Sigmoid colon (tissue), 7 donors: Measurements from ENCODE around the gene CCR7. TPM values are rescaled to one million over a fixed set of nuclear protein-coding genes. Genes with fewer than 3 reads are reported as not detected.

Experiments
- DNase-seq: peaks from one replicate; pipeline ENCODE4 v3.0.0-alpha.2; 2019
- H3K27ac ChIP-seq, 4 donors: fragments of 200-600 bp; sonication (generic); one replicate each; pipeline ENCODE4 v1.5.1; 2016 to 2019; ENCODE audit warnings: mild to moderate bottlenecking in 1 of 4
- H3K27me3 ChIP-seq, 3 donors: fragments of 200-600 bp; sonication (generic); one replicate each; pipeline ENCODE4 v1.5.1; 2019; ENCODE audit warnings: mild to moderate bottlenecking in 1 of 3
- H3K36me3 ChIP-seq, 4 donors: fragments of 200-600 bp; sonication (generic); one replicate each; pipeline ENCODE4 v1.5.1; 2016 to 2019
- H3K4me1 ChIP-seq, 4 donors: fragments of 200-600 bp; sonication (generic); one replicate each; pipeline ENCODE4 v1.5.1; 2017 to 2019
- H3K4me3 ChIP-seq, 4 donors: fragments of 200-600 bp; sonication (generic); one replicate each; pipeline ENCODE4 v1.5.1; 2017 to 2019; ENCODE audit warnings: mild to moderate bottlenecking in 2 of 4, moderate library complexity in 1 of 4
- H3K9me3 ChIP-seq, 4 donors: fragments of 200-600 bp in 3 of 4; sonication (generic) in 3 of 4; one replicate each; pipeline versions ENCODE4 v1.5.1 to v1.6.1; 2013 to 2019
- EP300 ChIP-seq, 4 donors: sonication (generic); formaldehyde crosslinking; IDR thresholded peaks; one replicate each; pipeline ENCODE4 v1.6.1; 2017; ENCODE audit warnings: antibody characterized with exemption in 4 of 4
- POLR2A ChIP-seq, 2 donors: fragments of 450-650 bp; IDR thresholded peaks; one replicate each; pipeline ENCODE4 v1.6.1; 2016; ENCODE audit warnings: antibody characterized with exemption in 2 of 2, mild to moderate bottlenecking in 2 of 2, moderate library complexity in 2 of 2
- POLR2AphosphoS5 ChIP-seq, 4 donors: sonication (generic); formaldehyde crosslinking; IDR thresholded peaks; one replicate each; pipeline ENCODE4 v1.6.1; 2017; ENCODE audit warnings: antibody characterized with exemption in 4 of 4
- WGBS, 2 donors: extraction: QIAGEN DNeasy Blood & Tissue Kit; methylation state at CpG; one replicate each; pipeline ENCODE4 v1.1.7; 2013; 5-methylcytosine and 5-hydroxymethylcytosine counted together
- intact Hi-C: fragments of 100-400 bp; cut with DNase I; formaldehyde crosslinking; loops from one replicate; pipeline ENCODE4 v1.15.1; 2023
- polyA plus RNA-seq, 3 donors: library from polyadenylated mRNA; stranded (reverse); fragments of 200-250 nt; gene quantifications; one replicate each; pipeline ENCODE4 v1.2.3, GENCODE V29; 2013
- total RNA-seq, 4 donors: library from RNA; depleted of rRNA; stranded (reverse); fragments of >200 nt; gene quantifications; one replicate each; pipeline ENCODE4 v1.1.0, GENCODE V29; 2016
- TF ChIP-seq, protein P1 (sequence below), 4 experiments: fragments of 450-650 bp in 3 of 4; fragments of 200-600 bp in 1 of 4; IDR thresholded peaks; one replicate each; pipeline ENCODE4 v1.5.1; 2016 to 2019; ENCODE audit warnings: antibody characterized with exemption in 4 of 4, mild to moderate bottlenecking in 3 of 4, moderate library complexity in 2 of 4
- donor health status: healthy with polysubstance abuse.
- donor health status: Bipolar disorder and iron deficiency.
- donor health status: healthy.

CCR7 gene, protein sequence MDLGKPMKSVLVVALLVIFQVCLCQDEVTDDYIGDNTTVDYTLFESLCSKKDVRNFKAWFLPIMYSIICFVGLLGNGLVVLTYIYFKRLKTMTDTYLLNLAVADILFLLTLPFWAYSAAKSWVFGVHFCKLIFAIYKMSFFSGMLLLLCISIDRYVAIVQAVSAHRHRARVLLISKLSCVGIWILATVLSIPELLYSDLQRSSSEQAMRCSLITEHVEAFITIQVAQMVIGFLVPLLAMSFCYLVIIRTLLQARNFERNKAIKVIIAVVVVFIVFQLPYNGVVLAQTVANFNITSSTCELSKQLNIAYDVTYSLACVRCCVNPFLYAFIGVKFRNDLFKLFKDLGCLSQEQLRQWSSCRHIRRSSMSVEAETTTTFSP
- total RNA-seq (not detected), polyA plus RNA-seq (10 to 100 TPM in 1 of 3 donors, not detected in 2; 73.5 TPM)

DNA sequence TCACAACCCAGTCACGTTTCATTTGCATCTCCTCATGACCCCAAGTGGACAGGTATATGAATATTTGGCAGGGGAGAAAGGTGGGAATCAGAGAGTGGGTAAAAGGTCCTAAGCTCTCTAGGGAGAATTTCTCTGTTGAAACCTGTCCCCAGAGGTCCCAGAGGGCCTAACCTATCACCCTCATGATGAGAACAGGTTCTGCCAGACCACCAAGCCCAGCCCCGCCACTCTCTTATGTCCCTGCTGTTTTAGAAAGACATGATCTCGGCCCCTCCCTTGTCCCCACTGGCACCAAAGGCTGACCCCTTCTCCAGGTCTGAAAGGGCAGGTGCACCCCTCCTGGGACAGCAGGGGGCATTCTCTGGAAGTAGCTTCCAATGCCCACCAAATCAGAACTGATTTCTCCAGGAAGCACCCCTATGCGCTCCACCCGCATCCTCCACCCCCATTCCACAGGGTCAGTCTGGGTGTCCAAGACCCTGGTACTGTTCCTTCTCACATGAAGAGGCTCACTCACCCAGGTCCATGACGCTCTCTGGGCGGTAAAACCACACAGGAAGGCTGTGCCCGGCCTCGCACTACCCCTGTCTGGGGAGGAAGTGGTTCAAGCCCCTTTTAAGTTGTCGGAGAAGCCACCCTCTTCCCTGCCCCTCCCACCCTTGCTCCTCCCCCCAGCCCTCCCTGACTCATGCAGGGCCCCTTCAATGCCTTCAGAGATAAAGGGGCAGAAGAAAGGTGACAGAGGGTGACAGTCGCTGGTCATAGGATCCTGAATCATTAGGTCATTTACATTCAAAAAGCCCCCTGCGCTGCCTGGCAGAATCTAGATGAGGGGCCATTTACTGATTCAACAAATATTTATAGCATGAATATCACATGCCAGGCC lies at the start of gene CCR7:
Gene CCR7 (minus strand): TSS at position 590 of the 886 bp plus-strand sequence. CDS start 63 bp downstream, at position 527.
- TF ChIP-seq POLR2AphosphoS5 (IDR thresholded peaks at IDR 0.05) (no peak), POLR2A (IDR thresholded peaks at IDR 0.05) (no peak)
- H3K27ac ChIP-seq, result no peak within 1 kb of the TSS
- no peak for DNase-seq
- H3K4me1 ChIP-seq, result peaks cover 0 to 8% (median 6%) of the 10 kb centered on the region in 4 donors
- H3K4me3 ChIP-seq, result no peak within 1 kb of the TSS
- intact Hi-C loops, result no loop called here
- H3K27me3 ChIP-seq, result no peaks in the 10 kb centered on the region
- no peaks in the 10 kb centered on the region for H3K36me3 ChIP-seq
- 41 to 69% methylated on average over 12 of the region's 12 CpGs for WGBS, 2 donors
- H3K9me3 ChIP-seq, result no peaks in the 10 kb centered on the region

DNA sequence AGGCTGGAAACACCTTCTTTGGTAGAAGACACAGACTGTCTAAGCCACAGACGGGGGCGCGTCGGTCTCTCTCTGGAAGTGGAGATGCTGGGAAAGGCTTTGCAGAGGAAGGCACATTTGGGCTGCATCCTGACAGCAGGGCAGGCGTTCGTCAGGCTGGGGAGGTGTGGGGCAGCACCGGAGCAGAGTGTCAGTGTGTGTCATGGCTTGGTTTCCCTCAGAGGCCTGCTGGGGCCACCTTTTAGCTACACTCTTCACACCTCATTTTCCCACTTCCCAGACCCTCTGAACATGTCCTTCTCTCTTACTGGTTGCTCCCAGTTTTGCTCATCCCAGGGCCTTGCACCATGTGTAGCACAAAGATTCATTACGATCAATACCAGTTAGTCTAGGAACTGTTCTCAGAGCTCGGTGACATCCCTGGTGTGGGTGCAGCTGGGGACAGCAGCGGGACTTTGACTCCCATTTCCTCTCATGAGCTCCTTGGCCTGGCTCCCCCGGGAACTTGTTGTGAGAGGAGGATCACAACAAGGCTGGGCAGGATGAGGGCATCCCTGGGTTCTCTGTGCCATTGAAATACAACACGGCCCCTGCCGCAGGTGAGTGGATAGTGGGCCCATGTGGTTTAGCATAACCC lies 49.3 kb upstream of the CCR7 start:
- no peaks in the 10 kb centered on the region for H3K9me3 ChIP-seq
- TF ChIP-seq, protein P1, sequence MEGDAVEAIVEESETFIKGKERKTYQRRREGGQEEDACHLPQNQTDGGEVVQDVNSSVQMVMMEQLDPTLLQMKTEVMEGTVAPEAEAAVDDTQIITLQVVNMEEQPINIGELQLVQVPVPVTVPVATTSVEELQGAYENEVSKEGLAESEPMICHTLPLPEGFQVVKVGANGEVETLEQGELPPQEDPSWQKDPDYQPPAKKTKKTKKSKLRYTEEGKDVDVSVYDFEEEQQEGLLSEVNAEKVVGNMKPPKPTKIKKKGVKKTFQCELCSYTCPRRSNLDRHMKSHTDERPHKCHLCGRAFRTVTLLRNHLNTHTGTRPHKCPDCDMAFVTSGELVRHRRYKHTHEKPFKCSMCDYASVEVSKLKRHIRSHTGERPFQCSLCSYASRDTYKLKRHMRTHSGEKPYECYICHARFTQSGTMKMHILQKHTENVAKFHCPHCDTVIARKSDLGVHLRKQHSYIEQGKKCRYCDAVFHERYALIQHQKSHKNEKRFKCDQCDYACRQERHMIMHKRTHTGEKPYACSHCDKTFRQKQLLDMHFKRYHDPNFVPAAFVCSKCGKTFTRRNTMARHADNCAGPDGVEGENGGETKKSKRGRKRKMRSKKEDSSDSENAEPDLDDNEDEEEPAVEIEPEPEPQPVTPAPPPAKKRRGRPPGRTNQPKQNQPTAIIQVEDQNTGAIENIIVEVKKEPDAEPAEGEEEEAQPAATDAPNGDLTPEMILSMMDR (IDR thresholded peaks at IDR 0.05), result no peak
- TF ChIP-seq EP300 (IDR thresholded peaks at IDR 0.05) (no peak), POLR2AphosphoS5 (IDR thresholded peaks at IDR 0.05) (no peak), POLR2A (IDR thresholded peaks at IDR 0.05) (no peak)
- no peaks in the 10 kb centered on the region for H3K36me3 ChIP-seq
- peaks cover 0 to 39% (median 0%) of the 10 kb centered on the region in 3 donors for H3K27me3 ChIP-seq
- H3K4me1 ChIP-seq, result peaks cover 0 to 2% (median 0%) of the 10 kb centered on the region in 4 donors
- no peak overlapping the region for H3K27ac ChIP-seq
- intact Hi-C loops, result loop anchor here (10.0 kb wide), 1 partner anchor 1050 kb away; no protein-coding TSS in a partner anchor
- no peak for DNase-seq
- WGBS, 2 donors, result 77 to 86% methylated on average over 13 of the region's 13 CpGs
- no peak overlapping the region for H3K4me3 ChIP-seq

DNA sequence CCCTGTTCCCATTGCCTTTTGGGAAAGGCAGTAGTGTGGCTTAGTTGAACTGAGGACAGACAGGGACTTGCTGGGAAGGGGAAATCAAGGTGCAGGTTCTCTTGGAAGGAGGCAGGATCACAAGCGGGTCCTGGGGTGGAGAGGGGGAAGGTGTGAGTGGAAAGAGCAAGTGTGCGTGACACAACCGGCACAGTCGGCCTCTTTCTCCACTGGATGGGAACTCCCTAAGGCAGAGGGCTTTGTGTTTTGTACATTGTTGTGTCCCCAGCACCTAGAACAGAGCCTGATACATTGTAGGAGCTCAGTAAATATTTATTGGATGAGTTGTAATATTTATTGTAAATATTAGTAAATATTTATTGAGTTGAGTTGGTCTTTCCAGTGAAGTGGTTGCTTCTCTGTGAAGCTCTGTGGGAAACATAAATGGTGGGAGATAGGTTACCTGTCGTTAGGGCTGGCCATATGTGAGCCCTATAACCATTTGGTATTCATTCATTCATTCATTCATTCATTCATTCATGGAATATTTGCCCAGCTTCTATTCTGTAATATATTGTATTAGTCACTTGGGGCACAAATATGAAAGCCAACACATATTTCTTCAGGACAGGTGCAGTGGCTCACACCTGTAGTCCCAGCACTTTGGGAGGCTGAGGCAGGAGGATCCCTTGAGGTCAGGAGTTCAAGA lies 48.3 kb upstream of the CCR7 start:
- Histone ChIP-seq H3K4me1 (no peaks in the 10 kb centered on the region), H3K36me3 (no peaks in the 10 kb centered on the region), H3K27ac (no peak overlapping the region), H3K9me3 (no peaks in the 10 kb centered on the region), H3K27me3 (peaks cover 0 to 33% (median 0%) of the 10 kb centered on the region in 3 donors), H3K4me3 (no peak overlapping the region)
- WGBS, 2 donors, result 78 to 91% methylated on average over 5 of the region's 5 CpGs
- intact Hi-C loops, result loop anchor here (10.0 kb wide), 1 partner anchor 1051 kb away; no protein-coding TSS in a partner anchor
- DNase-seq, result no peak
- TF ChIP-seq POLR2A (IDR thresholded peaks at IDR 0.05) (no peak), POLR2AphosphoS5 (IDR thresholded peaks at IDR 0.05) (no peak), EP300 (IDR thresholded peaks at IDR 0.05) (no peak)
- TF ChIP-seq, protein P1 (IDR thresholded peaks at IDR 0.05), result no peak

DNA sequence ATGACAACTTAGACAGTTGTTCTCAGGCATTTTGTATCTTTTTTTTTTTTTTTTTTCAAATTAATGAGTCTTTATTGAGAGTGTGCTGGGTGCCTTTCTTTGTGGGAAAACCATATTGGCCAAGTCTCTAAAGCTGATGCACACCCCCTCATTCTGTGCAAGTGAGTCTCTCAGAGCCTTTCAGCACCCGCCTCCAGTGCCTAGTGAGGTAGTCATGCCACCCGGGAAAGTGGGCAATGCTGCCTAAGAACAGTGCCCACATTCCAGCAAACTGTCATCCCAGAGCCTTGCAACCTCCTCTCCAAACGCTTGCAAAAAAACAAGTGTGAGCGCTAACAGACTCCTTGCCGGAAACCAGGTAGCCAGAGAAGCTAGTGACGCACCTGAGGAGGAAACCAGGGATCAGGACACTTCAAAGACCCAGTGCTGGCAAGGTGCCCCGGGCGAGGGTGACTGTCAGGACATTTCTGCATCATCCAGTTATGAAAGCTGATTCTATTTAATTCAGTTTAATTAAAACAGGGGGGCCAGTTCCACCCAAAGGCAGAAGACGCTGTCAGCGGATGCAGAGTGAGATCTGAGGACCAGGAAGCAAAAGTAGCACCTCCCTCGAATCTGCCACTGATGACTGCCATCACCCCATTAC lies 47.5 kb upstream of the CCR7 start:
- 61 to 76% methylated on average over 11 of the region's 11 CpGs for WGBS, 2 donors
- no peak overlapping the region for H3K27ac ChIP-seq
- intact Hi-C loops, result loop anchor here (10.0 kb wide), 1 partner anchor 1052 kb away; no protein-coding TSS in a partner anchor
- DNase-seq, result no peak
- no peak overlapping the region for H3K4me3 ChIP-seq
- no peaks in the 10 kb centered on the region for H3K36me3 ChIP-seq
- H3K27me3 ChIP-seq, result peaks cover 0 to 26% (median 0%) of the 10 kb centered on the region in 3 donors
- H3K9me3 ChIP-seq, result no peaks in the 10 kb centered on the region
- TF ChIP-seq POLR2A (IDR thresholded peaks at IDR 0.05) (no peak), EP300 (IDR thresholded peaks at IDR 0.05) (no peak), POLR2AphosphoS5 (IDR thresholded peaks at IDR 0.05) (no peak)
- TF ChIP-seq, protein P1 (IDR thresholded peaks at IDR 0.05), result no peak
- H3K4me1 ChIP-seq, result no peaks in the 10 kb centered on the region
